ENCODE results near the gene LILRB2.
"Not testable (repeated sequence)": the region's sequence is repeated elsewhere in the genome, so short reads cannot be mapped to it uniquely, and the experiment has no call there.

LILRB2 gene

GRCh38 chr19:54305141-54305540 is 24.2 kb upstream of the LILRB2 start:
- no peak for DNase-seq (ENCODE audit: low read depth, low spot score)

GRCh38 chr19:54302257-54302656 is 21.3 kb upstream of the LILRB2 start:
- DNase-seq (ENCODE audit: low read depth, low spot score), result no peak

DNA sequence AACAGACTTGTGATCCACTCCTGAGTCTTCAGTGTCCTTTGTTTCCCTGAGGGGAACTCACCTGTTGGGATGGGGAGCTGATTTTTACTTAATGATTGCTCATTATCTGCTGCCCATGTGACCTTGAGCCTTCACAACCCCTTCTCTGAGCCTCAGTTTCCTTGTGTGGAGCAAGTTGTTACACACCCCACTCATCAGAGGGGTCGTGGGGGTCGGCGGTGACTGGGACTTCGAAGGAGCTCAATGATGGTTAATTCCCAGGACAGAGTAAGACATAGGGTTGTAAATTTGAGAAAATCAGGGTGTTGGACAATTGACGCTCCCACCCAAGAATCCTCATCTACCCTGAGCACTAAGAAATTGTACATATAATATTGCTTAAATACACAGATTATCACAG is 18.6 kb upstream of the LILRB2 start:
- DNase-seq (ENCODE audit: low read depth, low spot score), result no peak

DNA sequence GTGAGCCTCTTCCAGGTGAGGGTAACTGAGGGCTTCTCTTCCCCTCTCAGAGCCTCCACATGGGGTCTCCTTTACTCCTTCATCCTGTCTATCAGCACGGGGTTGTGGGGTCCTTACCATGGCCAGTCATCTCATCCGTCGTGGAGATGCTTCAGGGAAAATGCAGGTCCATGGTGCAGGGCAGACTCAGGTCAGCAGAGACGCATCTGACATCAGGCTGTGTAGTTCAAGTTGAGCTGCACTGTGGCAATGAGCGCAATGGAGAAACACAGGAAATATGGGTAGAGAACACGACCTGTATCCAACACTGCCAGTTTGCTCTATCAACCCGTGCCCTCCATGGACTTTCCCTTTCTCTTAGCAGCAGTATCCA is 18.2 kb upstream of the LILRB2 start:
- DNase-seq (ENCODE audit: low read depth, low spot score), result no peak

- DNase-seq (ENCODE audit: low read depth, low spot score), result no peak
These were observed 17.6 kb upstream of the LILRB2 start for GRCh38 chr19:54298357-54299125.

DNA sequence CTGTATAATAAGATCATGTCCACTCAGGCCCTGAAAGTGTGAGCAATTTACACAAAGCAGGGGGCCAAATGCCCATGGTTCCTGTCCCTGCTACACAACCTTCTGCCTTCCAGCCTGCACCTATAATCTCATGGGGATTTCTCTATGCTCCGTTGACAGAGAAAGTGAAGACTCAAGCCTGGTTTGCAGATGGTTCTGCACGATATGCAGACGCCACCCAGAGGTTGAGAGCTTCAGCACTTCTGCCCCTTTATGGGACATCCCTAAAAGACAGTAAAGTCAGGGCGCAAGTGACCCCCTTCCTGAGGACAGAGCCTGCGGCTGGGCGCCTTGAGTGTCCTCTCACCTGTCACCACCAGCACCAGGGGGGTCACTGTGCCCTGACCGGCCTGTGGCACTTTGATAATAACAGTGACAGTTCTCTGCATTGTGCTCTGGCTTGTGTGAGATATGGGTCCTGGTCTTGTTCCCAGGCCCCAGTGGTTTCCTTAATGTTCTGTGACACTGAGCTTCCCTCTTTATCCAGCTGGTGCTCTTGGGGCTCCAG is 16.9 kb upstream of the LILRB2 start:
- DNase-seq (ENCODE audit: low read depth, low spot score), result no peak

DNA sequence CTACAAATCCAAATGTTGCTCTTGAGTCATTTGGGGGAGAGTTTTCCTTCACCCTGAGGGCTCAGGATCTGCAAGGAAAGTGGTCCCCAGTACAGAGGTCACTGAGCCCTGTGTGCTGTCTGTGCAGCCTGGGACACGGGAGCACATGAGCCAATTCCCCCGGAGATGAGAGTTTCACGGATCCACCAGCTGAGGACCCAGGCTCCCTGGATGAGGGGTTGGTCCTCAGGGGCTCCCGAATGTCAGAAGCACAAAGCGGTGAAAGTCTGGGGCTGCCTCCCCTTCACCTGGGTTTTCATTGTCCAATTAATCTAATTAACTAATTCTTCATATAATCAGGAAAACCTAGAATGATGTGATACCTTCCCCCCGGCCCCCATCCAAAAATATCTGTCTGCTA is 13.6 kb upstream of the LILRB2 start:
- DNase-seq (ENCODE audit: low read depth, low spot score), result no peak

DNA sequence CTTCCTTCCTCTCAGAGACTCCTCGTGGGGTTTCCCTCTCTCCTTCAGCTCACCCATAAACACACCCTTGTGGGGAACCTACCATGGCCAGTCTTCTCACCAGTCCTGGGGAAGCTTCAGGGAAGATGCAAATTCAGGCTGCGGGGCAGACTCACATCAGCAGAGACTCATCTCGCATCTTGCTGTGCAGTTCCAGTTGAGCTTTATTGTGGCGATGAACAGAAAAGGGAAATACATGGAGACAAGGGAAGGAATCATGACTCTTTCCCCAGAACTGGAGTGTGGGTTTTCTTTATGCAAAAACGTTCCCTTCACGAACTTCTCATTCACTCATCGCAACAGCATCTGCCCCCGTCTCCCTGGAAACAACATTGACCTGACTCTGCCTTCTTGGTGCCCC is 8.2 kb upstream of the LILRB2 start:
- not testable (repeated sequence) for DNase-seq (ENCODE audit: low read depth, low spot score)

GRCh38 chr19:54287456-54287855 is 6.5 kb upstream of the LILRB2 start:
- DNase-seq (ENCODE audit: low read depth, low spot score), result no peak

DNA sequence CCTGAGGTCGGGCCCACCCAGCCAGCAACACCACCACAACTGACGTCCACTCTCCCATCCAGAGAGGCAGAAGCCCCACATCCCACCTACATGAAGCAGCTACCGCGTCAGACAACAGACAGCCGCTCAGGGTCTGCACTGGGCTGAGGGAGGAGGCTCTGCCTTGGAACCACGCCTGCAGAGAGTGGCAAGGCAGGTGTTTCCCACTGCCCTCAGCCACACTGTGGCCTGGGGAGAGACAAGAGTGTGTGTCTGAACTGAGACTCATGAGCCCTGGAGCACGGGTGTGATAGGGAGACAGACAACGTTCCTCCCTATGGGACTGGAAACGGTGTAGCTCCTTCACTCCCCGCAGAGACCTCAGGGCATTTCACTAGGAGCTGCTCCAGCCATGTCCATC is 5.4 kb upstream of the LILRB2 start:
- DNase-seq (ENCODE audit: low read depth, low spot score), result not testable (repeated sequence)

DNA sequence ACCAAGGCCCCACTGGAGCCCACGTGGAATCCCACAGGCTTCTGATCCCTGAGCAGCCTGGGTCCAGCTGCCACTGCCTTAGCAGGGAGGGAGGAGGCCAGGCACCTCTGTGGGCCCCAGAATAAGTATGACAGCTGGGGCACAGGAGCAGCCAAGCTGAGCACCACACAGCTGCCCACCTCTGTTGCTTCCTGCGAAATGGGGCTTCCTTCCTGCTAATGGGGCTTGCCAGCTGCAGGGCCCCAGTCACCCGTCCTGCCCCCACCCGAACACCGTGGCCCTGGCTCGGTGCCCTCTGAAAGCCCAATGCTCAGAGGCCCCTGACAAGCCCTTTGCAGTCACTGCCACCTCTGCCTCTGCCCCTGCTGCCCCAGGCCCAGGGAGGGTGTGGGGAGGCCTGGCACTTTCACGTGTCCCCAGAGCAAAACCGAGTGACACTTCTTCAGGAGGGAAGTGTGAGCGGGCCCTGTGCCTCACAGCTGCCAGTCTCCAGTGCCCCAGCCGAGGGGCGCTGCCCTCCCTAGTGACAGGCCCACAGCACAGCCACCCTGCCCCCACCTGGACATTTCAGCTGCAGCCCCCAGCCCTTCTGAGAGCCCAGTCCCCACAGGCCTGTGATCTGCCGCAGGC is 4.6 kb upstream of the LILRB2 start:
- DNase-seq (ENCODE audit: low read depth, low spot score), result not testable (repeated sequence)

GRCh38 chr19:54282686-54283470 is 2.0 kb upstream of the LILRB2 start:
- no peak for DNase-seq (ENCODE audit: low read depth, low spot score)

GRCh38 chr19:54281729-54282075 is 792 bp upstream of the LILRB2 start:
- not testable (repeated sequence) for DNase-seq (ENCODE audit: low read depth, low spot score)

DNA sequence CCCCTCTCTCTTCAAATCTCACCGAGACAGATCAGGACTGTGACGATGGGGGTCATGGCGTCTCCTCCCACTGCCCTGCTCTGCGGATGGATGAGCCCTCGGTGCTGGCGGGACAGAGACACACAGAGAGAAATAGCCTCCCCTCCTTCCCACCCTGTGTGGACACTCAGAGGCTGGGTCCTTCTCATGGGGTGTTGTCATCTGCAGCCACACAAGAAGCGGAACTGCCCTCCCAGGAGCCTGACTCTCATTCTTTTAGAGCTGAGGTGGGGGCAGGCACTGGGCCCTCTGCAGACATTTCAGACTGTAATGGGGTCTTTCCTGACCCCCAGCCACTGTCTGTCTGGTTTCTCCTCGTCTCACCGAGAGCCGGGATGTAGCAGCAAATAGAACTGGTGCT is 469 bp downstream of the LILRB2 start:
- not testable (repeated sequence) for DNase-seq (ENCODE audit: low read depth, low spot score)

- not testable (repeated sequence) for DNase-seq (ENCODE audit: low read depth, low spot score)
These were observed 885 bp downstream of the LILRB2 start for GRCh38 chr19:54280025-54280424.

- DNase-seq (ENCODE audit: low read depth, low spot score), result no peak
These were observed 1.4 kb downstream of the LILRB2 start for GRCh38 chr19:54279406-54279962.

GRCh38 chr19:54278571-54279195 is 2.2 kb downstream of the LILRB2 start:
- DNase-seq (ENCODE audit: low read depth, low spot score), result not testable (repeated sequence)

DNA sequence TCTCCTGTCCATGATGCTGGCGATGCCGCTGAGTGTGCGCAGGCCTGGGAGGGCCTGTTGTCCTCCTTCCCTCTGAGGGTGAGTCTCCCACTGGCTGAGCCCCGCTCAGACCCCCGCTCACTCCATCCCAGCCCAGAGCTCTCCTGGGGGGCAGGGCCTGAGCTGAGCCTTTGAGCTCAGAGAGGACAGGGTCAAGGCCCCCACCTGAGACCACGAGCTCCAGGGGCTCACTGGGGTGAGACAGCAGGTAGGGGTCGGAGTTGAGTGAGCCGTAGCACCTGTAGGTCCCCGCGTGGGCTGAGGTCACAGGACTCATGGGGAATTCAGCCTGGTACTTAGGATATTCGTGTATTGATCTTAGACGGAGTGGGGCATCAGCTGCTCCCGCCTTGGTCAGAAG is 2.9 kb downstream of the LILRB2 start:
- not testable (repeated sequence) for DNase-seq (ENCODE audit: low read depth, low spot score)

DNA sequence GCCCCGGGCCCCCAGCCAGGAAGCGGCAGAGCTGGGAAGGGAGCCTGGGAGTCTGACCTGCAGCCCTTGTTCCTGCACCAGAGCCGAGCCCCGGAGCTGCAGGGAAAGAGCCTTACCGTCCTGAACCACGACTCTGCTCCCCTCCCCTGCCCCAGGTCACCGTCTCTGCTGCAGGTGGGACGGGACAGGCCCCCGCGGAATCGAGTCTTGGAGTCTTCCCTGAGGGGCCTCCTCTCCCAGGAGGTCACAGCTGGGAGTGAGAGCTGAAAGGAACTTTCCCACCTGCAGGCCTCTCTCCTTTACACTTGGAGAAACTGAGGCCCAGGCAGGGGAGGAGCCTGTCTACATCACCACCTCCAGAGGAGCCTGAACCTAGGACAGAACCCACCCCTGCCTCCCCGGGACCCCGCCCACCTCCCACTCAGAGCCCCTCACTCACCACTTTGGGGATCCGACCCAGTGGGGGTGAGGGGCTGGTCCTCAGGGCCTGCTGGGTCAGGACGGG is 3.7 kb downstream of the LILRB2 start:
- DNase-seq (ENCODE audit: low read depth, low spot score), result not testable (repeated sequence)

DNA sequence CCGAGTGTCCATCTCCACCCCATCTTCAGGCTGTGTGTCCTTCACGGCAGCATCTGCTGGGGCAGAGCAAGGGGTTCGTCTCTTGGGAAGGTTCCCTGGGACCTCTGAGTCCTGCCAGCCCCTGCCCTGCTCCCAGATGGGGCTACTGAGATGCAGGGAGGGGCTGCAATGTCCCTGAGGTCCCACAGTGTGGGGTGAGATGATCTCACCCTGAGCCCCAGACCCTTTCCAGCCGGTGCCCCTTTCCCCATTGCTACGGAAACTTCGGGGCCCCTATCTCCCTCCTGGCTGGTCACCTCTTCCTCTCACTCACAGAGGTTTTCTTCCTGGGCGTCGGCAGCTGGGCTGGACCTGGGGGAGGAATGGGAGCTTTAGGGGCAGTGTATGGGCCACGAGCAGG is 5.0 kb downstream of the LILRB2 start:
- DNase-seq (ENCODE audit: low read depth, low spot score), result no peak

GRCh38 chr19:54274516-54274915 is 6.4 kb downstream of the LILRB2 start:
- not testable (repeated sequence) for DNase-seq (ENCODE audit: low read depth, low spot score)
